Bone marrow (tissue), 2 donors: ENCODE data around the gene STXBP5L.
"Not testable (repeated sequence)": the region's sequence is repeated elsewhere in the genome, so short reads cannot be mapped to it uniquely, and the experiment has no call there.

Source experiments
- DNase-seq, 2 donors: peaks; one replicate each; lab custom pipeline; 2025; lab: John Stamatoyannopoulos, UW

STXBP5L gene

GRCh38 chr3:121231872-121232271 lies 323.9 kb downstream of the STXBP5L start:
- no peak for DNase-seq

GRCh38 chr3:121232309-121233225 lies 324.6 kb downstream of the STXBP5L start:
- DNase-seq, result no peak

GRCh38 chr3:121243208-121243607 lies 335.2 kb downstream of the STXBP5L start:
- no peak for DNase-seq

- no peak for DNase-seq
Measured at GRCh38 chr3:121252676-121253075, 344.7 kb downstream of the STXBP5L start.

- no peak for DNase-seq
Measured at GRCh38 chr3:121269389-121269788, 361.4 kb downstream of the STXBP5L start.

- no peak for DNase-seq
Measured at GRCh38 chr3:121274411-121274810, 366.4 kb downstream of the STXBP5L start.

- DNase-seq, result no peak
Measured at GRCh38 chr3:121295452-121295851, 387.4 kb downstream of the STXBP5L start.

- DNase-seq, result no peak
Measured at GRCh38 chr3:121295979-121296378, 388.0 kb downstream of the STXBP5L start.

GRCh38 chr3:121324320-121324719 lies 416.3 kb downstream of the STXBP5L start:
- no peak for DNase-seq

GRCh38 chr3:121330118-121330517 lies 422.1 kb downstream of the STXBP5L start:
- no peak for DNase-seq

GRCh38 chr3:121330634-121331033 lies 422.6 kb downstream of the STXBP5L start:
- no peak for DNase-seq

GRCh38 chr3:121355960-121356359 lies 448.0 kb downstream of the STXBP5L start:
- not testable (repeated sequence) for DNase-seq

GRCh38 chr3:121362035-121362734 lies 454.2 kb downstream of the STXBP5L start:
- DNase-seq, result no peak

- DNase-seq, result not testable (repeated sequence)
Measured at GRCh38 chr3:121388308-121388707, 480.3 kb downstream of the STXBP5L start.

- DNase-seq, result not testable (repeated sequence)
Measured at GRCh38 chr3:121395967-121396366, 488.0 kb downstream of the STXBP5L start.

- not testable (repeated sequence) for DNase-seq
Measured at GRCh38 chr3:121398051-121398450, 490.0 kb downstream of the STXBP5L start.

- DNase-seq, result no peak
Measured at GRCh38 chr3:121399820-121400219, 491.8 kb downstream of the STXBP5L start.

- no peak for DNase-seq
Measured at GRCh38 chr3:121405631-121406030, 497.6 kb downstream of the STXBP5L start.

GRCh38 chr3:121411523-121411922 lies 503.5 kb downstream of the STXBP5L start:
- no peak for DNase-seq

GRCh38 chr3:121414924-121415323 lies 506.9 kb downstream of the STXBP5L start:
- no peak for DNase-seq

- no peak for DNase-seq
Measured at GRCh38 chr3:121418182-121418581, 510.2 kb downstream of the STXBP5L start.

- DNase-seq, result no peak
Measured at GRCh38 chr3:121424549-121424948, 516.5 kb downstream of the STXBP5L start.

- no peak for DNase-seq
Measured at GRCh38 chr3:121430664-121431215, 522.7 kb downstream of the STXBP5L start.
